RWPE2 (cell line): ENCODE data around the gene NLRC3.
"Not testable (repeated sequence)": the region's sequence is repeated elsewhere in the genome, so short reads cannot be mapped to it uniquely, and the experiment has no call there.

ENCODE experiments used
- ATAC-seq: fragments of 200-7000 bp; cut with Tn5 transposase; 3 replicates; pipeline ENCODE4 v1.9.1; 2021; ENCODE audit warnings: low read depth
- DNase-seq: peaks from one replicate; pipeline ENCODE4 v3.0.0-alpha.2; 2020; ENCODE audit warnings: low spot score
- H3K27ac ChIP-seq: fragments of 450-650 bp; 2 replicates; pipeline ENCODE4 v1.5.1; 2017; ENCODE audit warnings: mild to moderate bottlenecking; ENCODE audit not compliant: poor library complexity, severe bottlenecking
- H3K27me3 ChIP-seq: fragments of 250-450 bp; sonication (Bioruptor Pico); 2 replicates; pipeline ENCODE4 v1.5.1; 2021; ENCODE audit warnings: mild to moderate bottlenecking, moderate library complexity; ENCODE audit not compliant: insufficient read depth, poor library complexity, severe bottlenecking
- H3K36me3 ChIP-seq: fragments of 250-450 bp; sonication (Bioruptor Pico); 2 replicates; pipeline ENCODE4 v1.5.1; 2020; ENCODE audit warnings: low read depth, mild to moderate bottlenecking, moderate library complexity
- H3K4me1 ChIP-seq: fragments of 250-450 bp; sonication (Bioruptor Pico); 2 replicates; pipeline ENCODE4 v1.5.1; 2021; ENCODE audit warnings: mild to moderate bottlenecking, moderate library complexity; ENCODE audit not compliant: insufficient read depth, poor library complexity, severe bottlenecking
- H3K4me3 ChIP-seq: fragments of 250-450 bp; sonication (Bioruptor Pico); 2 replicates; pipeline ENCODE4 v1.5.1; 2021; ENCODE audit warnings: mild to moderate bottlenecking, moderate library complexity; ENCODE audit not compliant: severe bottlenecking
- H3K9me3 ChIP-seq: fragments of 250-450 bp; sonication (Bioruptor Pico); 2 replicates; pipeline ENCODE4 v1.5.1; 2021; ENCODE audit warnings: mild to moderate bottlenecking, moderate library complexity; ENCODE audit not compliant: severe bottlenecking
- TF ChIP-seq, protein P1 (sequence below): fragments of 450-650 bp; IDR thresholded peaks from one replicate; pipeline ENCODE4 v1.5.1; 2017; ENCODE audit warnings: mild to moderate bottlenecking, moderate library complexity; ENCODE audit not compliant: poor library complexity, severe bottlenecking

NLRC3 gene

GRCh38 chr16:3612510-3613466 lies 35.6 kb upstream of the NLRC3 start:
- TF ChIP-seq, protein P1, sequence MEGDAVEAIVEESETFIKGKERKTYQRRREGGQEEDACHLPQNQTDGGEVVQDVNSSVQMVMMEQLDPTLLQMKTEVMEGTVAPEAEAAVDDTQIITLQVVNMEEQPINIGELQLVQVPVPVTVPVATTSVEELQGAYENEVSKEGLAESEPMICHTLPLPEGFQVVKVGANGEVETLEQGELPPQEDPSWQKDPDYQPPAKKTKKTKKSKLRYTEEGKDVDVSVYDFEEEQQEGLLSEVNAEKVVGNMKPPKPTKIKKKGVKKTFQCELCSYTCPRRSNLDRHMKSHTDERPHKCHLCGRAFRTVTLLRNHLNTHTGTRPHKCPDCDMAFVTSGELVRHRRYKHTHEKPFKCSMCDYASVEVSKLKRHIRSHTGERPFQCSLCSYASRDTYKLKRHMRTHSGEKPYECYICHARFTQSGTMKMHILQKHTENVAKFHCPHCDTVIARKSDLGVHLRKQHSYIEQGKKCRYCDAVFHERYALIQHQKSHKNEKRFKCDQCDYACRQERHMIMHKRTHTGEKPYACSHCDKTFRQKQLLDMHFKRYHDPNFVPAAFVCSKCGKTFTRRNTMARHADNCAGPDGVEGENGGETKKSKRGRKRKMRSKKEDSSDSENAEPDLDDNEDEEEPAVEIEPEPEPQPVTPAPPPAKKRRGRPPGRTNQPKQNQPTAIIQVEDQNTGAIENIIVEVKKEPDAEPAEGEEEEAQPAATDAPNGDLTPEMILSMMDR, result no peak
- H3K36me3 ChIP-seq, result peaks cover 12% of the 10 kb centered on the region
- H3K9me3 ChIP-seq, result no peaks in the 10 kb centered on the region
- H3K4me1 ChIP-seq, result peaks cover 12% of the 10 kb centered on the region
- ATAC-seq (no peak), DNase-seq (no peak)
- H3K27me3 ChIP-seq, result no peaks in the 10 kb centered on the region
- peak overlapping the region; percentile 97 for H3K4me3 ChIP-seq
- peak overlapping the region; percentile 46 for H3K27ac ChIP-seq

- TF ChIP-seq, protein P1, result no peak
- H3K4me1 ChIP-seq, result peaks cover 7% of the 10 kb centered on the region
- peak; percentile 85 for ATAC-seq
Measured at GRCh38 chr16:3611146-3611975, 34.2 kb upstream of the NLRC3 start, which contains the start of gene SLX4. TSS of gene SLX4 (minus strand) at chr16:3611606. CDS start at chr16:3608964, 2,642 bp downstream.

GRCh38 chr16:3610698-3611145 lies 33.5 kb upstream of the NLRC3 start:
- Histone ChIP-seq H3K27ac (peak overlapping the region; percentile 46), H3K4me3 (peak overlapping the region; percentile 97), H3K4me1 (peaks cover 7% of the 10 kb centered on the region), H3K36me3 (peaks cover 6% of the 10 kb centered on the region), H3K9me3 (no peaks in the 10 kb centered on the region), H3K27me3 (no peaks in the 10 kb centered on the region)
- no peak; the same call in none of the 3 replicates for ATAC-seq
- no peak for DNase-seq
- TF ChIP-seq, protein P1, result no peak

More at GRCh38 chr16:3611146-3611975, 34.2 kb upstream of the NLRC3 start, which contains the start of gene SLX4:
- H3K9me3 ChIP-seq, result no peaks in the 10 kb centered on the region
- DNase-seq, result peak; percentile 85
- peak within 1 kb of the TSS; percentile 46 for H3K27ac ChIP-seq
- no peaks in the 10 kb centered on the region for H3K27me3 ChIP-seq
- H3K4me3 ChIP-seq, result peak within 1 kb of the TSS; percentile 97
- H3K36me3 ChIP-seq, result peaks cover 12% of the 10 kb centered on the region

GRCh38 chr16:3609895-3610697 lies 32.9 kb upstream of the NLRC3 start:
- H3K4me3 ChIP-seq, result peak overlapping the region; percentile 97

GRCh38 chr16:3608976-3609375 lies 31.8 kb upstream of the NLRC3 start:
- not testable (repeated sequence) for H3K9me3 ChIP-seq, ATAC-seq, H3K4me3 ChIP-seq, H3K27me3 ChIP-seq, H3K4me1 ChIP-seq, H3K27ac ChIP-seq, DNase-seq
- H3K36me3 ChIP-seq, result peaks cover 12% of the 10 kb centered on the region

More at GRCh38 chr16:3609895-3610697, 32.9 kb upstream of the NLRC3 start:
- no peak overlapping the region for H3K27ac ChIP-seq
- H3K9me3 ChIP-seq, result no peaks in the 10 kb centered on the region
- DNase-seq, result no peak
- H3K36me3 ChIP-seq, result peaks cover 10% of the 10 kb centered on the region
- TF ChIP-seq, protein P1, result no peak
- H3K27me3 ChIP-seq, result no peaks in the 10 kb centered on the region
- peaks cover 7% of the 10 kb centered on the region for H3K4me1 ChIP-seq
- ATAC-seq, result no peak
